ENCODE results near the gene ATP2B2. TPM values are rescaled to one million over a fixed set of nuclear protein-coding genes. Genes with fewer than 3 reads are reported as not detected.

The ATP2B2 gene
- total and polyA plus RNA-seq, 2 donors (not counting 1 experiment from before 2014, with no cell fraction given), result not detected

- Mint-ChIP-seq H3K9me3 (ENCODE audit: insufficient read depth) (no peaks in the 10 kb centered on the region), H3K4me3 (no peak overlapping the region), H3K27ac (no peak overlapping the region), H3K27me3 (peaks cover 5% of the 10 kb centered on the region), H3K4me1 (peaks cover 30% of the 10 kb centered on the region)
- TF ChIP-seq EZH2 (IDR thresholded peaks at IDR 0.05; ENCODE audit: borderline replicate concordance, insufficient read depth, low read depth, low read length, poor library complexity, severe bottlenecking), result no peak
- WGBS (ENCODE audit: insufficient coverage), result no CpG with 5 or more reads among the region's 7 CpGs
- Histone ChIP-seq H3K79me2 (ENCODE audit: control insufficient read depth, insufficient read depth, low read length) (no peaks in the 10 kb centered on the region), H3K4me2 (replicated peaks; ENCODE audit: low read depth, low read length, poor library complexity, severe bottlenecking) (no peak overlapping the region), H2AFZ (ENCODE audit: insufficient read depth, low read depth, low read length, poor library complexity, severe bottlenecking) (no peak overlapping the region), H3K9me3 (ENCODE audit: control extremely low read depth in 1 of 3, control insufficient read depth in 2 of 3, insufficient read depth in 1 of 3, low read length in 2 of 3) (peaks cover 0 to 5% (median 0%) of the 10 kb centered on the region in 3 donors), H3K4me1 (ENCODE audit: control insufficient read depth in 2 of 2, insufficient read depth in 2 of 2, low read length in 2 of 2) (peaks cover 9 to 21% of the 10 kb centered on the region in 2 donors), H3K36me3 (replicated peaks in 1 of 2; ENCODE audit: control extremely low read depth in 1 of 2, control insufficient read depth in 1 of 2, extremely low read depth in 1 of 2, insufficient read depth in 2 of 2, low read length in 1 of 2) (no peaks in the 10 kb centered on the region), H3K9ac (ENCODE audit: low read length) (no peak overlapping the region), H3K27me3 (replicated peaks in 1 of 4; ENCODE audit: control extremely low read depth in 1 of 4, control insufficient read depth in 3 of 4, insufficient read depth in 4 of 4, low read length in 3 of 4) (peaks cover 0 to 4% (median 0%) of the 10 kb centered on the region in 4 experiments), H3K4me3 (ENCODE audit: control extremely low read depth in 1 of 5, extremely low read depth in 1 of 5, insufficient read depth in 1 of 5, low read depth in 2 of 5, low read length in 4 of 5) (no peak overlapping the region), H4K20me1 (ENCODE audit: control insufficient read depth, insufficient read depth, low read length, poor library complexity, severe bottlenecking) (no peaks in the 10 kb centered on the region), H3K27ac (ENCODE audit: low read length in 2 of 2) (no peak overlapping the region)
- intact Hi-C loops (cut with micrococcal nuclease), result no loop called here
- ATAC-seq (ENCODE audit: low read depth) (no peak), DNase-seq (no peak)
- ChIA-PET POLR2A (no interaction called here), CTCF (interaction anchor here (0.9 to 1.3 kb wide), 2 partner anchors 30 to 57 kb away, joined by 3 to 4 read pairs; no protein-coding TSS in a partner anchor)
Observed at GRCh38 chr3:10360478-10360877, 144.9 kb downstream of the ATP2B2 start.

- no peak overlapping the region for H3K27ac Mint-ChIP-seq
Observed at GRCh38 chr3:10359761-10360161, 145.6 kb downstream of the ATP2B2 start.

More at GRCh38 chr3:10359761-10360161, 145.6 kb downstream of the ATP2B2 start:
- CTCF ChIA-PET, result interaction anchor here (0.5 kb wide), 1 partner anchor 640 kb away, joined by 3 read pairs; no protein-coding TSS in a partner anchor
- Mint-ChIP-seq H3K9me3 (ENCODE audit: insufficient read depth) (no peaks in the 10 kb centered on the region), H3K27me3 (peaks cover 5% of the 10 kb centered on the region), H3K4me1 (peaks cover 34% of the 10 kb centered on the region), H3K4me3 (no peak overlapping the region)
- H3K27ac ChIP-seq (ENCODE audit: low read length in 2 of 2), result no peak overlapping the region
- peaks cover 9 to 23% of the 10 kb centered on the region in 2 donors for H3K4me1 ChIP-seq (ENCODE audit: control insufficient read depth in 2 of 2, insufficient read depth in 2 of 2, low read length in 2 of 2)
- no peak for TF ChIP-seq CTCF (IDR thresholded peaks at IDR 0.05)
- no peak for TF ChIP-seq EZH2 (IDR thresholded peaks at IDR 0.05; ENCODE audit: borderline replicate concordance, insufficient read depth, low read depth, low read length, poor library complexity, severe bottlenecking)
- H3K9ac ChIP-seq (ENCODE audit: low read length), result no peak overlapping the region
- POLR2A ChIA-PET, result no interaction called here
- peaks cover 0 to 3% (median 0%) of the 10 kb centered on the region in 3 donors for H3K9me3 ChIP-seq (ENCODE audit: control extremely low read depth in 1 of 3, control insufficient read depth in 2 of 3, insufficient read depth in 1 of 3, low read length in 2 of 3)
- intact Hi-C loops (cut with micrococcal nuclease), result loop anchor here (5.0 kb wide), 1 partner anchor 33 kb away; no protein-coding TSS in a partner anchor
- H3K4me3 ChIP-seq (ENCODE audit: control extremely low read depth in 1 of 5, extremely low read depth in 1 of 5, insufficient read depth in 1 of 5, low read depth in 2 of 5, low read length in 4 of 5), result no peak overlapping the region
- H3K79me2 ChIP-seq (ENCODE audit: control insufficient read depth, insufficient read depth, low read length), result no peaks in the 10 kb centered on the region
- 97% methylated on average over 19 of the region's 19 CpGs for WGBS (ENCODE audit: insufficient coverage)
- H4K20me1 ChIP-seq (ENCODE audit: control insufficient read depth, insufficient read depth, low read length, poor library complexity, severe bottlenecking), result no peaks in the 10 kb centered on the region
- no peak overlapping the region for H3K4me2 ChIP-seq (replicated peaks; ENCODE audit: low read depth, low read length, poor library complexity, severe bottlenecking)
- H2AFZ ChIP-seq (ENCODE audit: insufficient read depth, low read depth, low read length, poor library complexity, severe bottlenecking), result no peak overlapping the region
- no peak for DNase-seq
- peaks cover 0 to 4% (median 0%) of the 10 kb centered on the region in 4 experiments for H3K27me3 ChIP-seq (replicated peaks in 1 of 4; ENCODE audit: control extremely low read depth in 1 of 4, control insufficient read depth in 3 of 4, insufficient read depth in 4 of 4, low read length in 3 of 4)
- no peaks in the 10 kb centered on the region for H3K36me3 ChIP-seq (replicated peaks in 1 of 2; ENCODE audit: control extremely low read depth in 1 of 2, control insufficient read depth in 1 of 2, extremely low read depth in 1 of 2, insufficient read depth in 2 of 2, low read length in 1 of 2)
- ATAC-seq (ENCODE audit: low read depth), result no peak

Measured in B cell (primary cell).